AG09309 (cell line): ENCODE results near the gene CEP44.
"Not testable (repeated sequence)": the region's sequence is repeated elsewhere in the genome, so short reads cannot be mapped to it uniquely, and the experiment has no call there.

Experiments used
- DNase-seq: peaks from one replicate; pipeline ENCODE4 v3.0.0-alpha.2; 2010; ENCODE audit warnings: low read depth
- H3K4me3 ChIP-seq: 2 replicates; pipeline ENCODE4 v1.5.1; 2011; ENCODE audit warnings: mild to moderate bottlenecking, low read depth, low read length, moderate library complexity; ENCODE audit not compliant: control insufficient read depth
- CTCF ChIP-seq: IDR thresholded peaks from 2 replicates; pipeline ENCODE4 v1.5.1; 2011; ENCODE audit warnings: mild to moderate bottlenecking, low read depth, low read length, inconsistent platforms; ENCODE audit not compliant: insufficient read depth, control insufficient read depth; ENCODE audit errors: missing control alignments

The CEP44 gene

GRCh38 chr4:174378951-174379350, 95.2 kb downstream of the CEP44 start:
- no peak overlapping the region for H3K4me3 ChIP-seq
- no peak for TF ChIP-seq CTCF
- DNase-seq = no peak

- H3K4me3 ChIP-seq, DNase-seq: not testable (repeated sequence)
Measured at GRCh38 chr4:174380206-174380605, 96.5 kb downstream of the CEP44 start.

DNA sequence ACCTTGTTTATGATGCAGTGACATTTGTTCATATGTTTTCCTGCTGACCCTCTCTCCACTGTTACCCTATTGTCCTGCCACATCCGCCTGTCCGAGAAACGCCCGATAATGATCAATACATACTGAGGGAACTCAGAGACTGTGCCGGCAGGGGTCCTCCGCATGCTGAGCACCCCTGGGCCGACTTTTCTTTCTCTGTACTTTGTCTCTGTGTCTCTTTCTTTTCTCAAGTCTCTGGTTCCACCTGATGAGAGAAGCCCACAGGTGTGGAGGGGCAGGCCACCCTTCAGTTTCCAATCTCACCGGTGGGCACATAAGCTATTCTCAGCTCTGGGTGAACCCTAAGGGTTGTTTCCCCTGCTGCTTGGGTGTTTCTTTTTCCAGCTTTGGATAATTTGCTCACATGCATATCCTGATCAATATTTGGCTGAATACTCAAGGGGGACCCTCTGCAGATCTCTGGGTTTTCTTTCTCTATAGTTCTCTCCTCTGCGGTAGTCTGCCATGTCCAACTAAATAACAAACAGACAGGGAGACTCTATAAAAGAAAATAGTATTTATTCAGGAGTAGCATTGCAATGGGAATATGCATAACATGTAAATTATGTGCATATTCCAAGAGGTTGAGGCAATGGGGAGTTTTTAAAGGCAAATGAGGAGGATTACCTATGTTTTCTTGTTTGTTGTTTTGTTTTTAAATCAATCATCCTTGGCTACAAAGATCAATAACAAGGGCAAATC, 97.2 kb downstream of the CEP44 start:
- no peak for TF ChIP-seq CTCF
- no peak for DNase-seq
- no peak overlapping the region for H3K4me3 ChIP-seq

GRCh38 chr4:174381440-174381800, 97.7 kb downstream of the CEP44 start:
- no peak for TF ChIP-seq CTCF
- H3K4me3 ChIP-seq = no peak overlapping the region
- DNase-seq = no peak
